Keratinocyte (primary cell): ENCODE data around the gene FNTB. TPM values are rescaled to one million over a fixed set of nuclear protein-coding genes. Genes with fewer than 3 reads are reported as not detected.

Experiments
- DNase-seq: peaks from one replicate; pipeline ENCODE4 v3.0.0-alpha.2; 2011; ENCODE audit warnings: low read depth, missing footprints, low spot score
- FAIRE-seq: peaks from 2 replicates; lab custom pipeline; 2011; peaks lifted over from hg19 to GRCh38; lab: Jason Lieb, UNC
- H2AFZ ChIP-seq: 2 replicates; pipeline ENCODE4 v1.6.0; 2012; ENCODE audit warnings: low read length, control low read depth, inconsistent platforms; ENCODE audit not compliant: control insufficient read depth
- H3K27ac ChIP-seq: 2 replicates; pipeline ENCODE4 v1.5.1; 2011; ENCODE audit warnings: low read length; ENCODE audit not compliant: control insufficient read depth, insufficient read depth
- H3K27me3 ChIP-seq: 3 replicates; pipeline ENCODE4 v1.6.0; 2011; ENCODE audit warnings: low read length; ENCODE audit not compliant: control insufficient read depth, insufficient read depth; ENCODE audit errors: extremely low read depth
- H3K36me3 ChIP-seq, 2 experiments: 2 replicates in 1 of 2; 3 replicates in 1 of 2; pipeline ENCODE4 v1.5.1; 2011; ENCODE audit warnings: low read length in 2 of 2, mild to moderate bottlenecking in 1 of 2; ENCODE audit not compliant: control insufficient read depth in 2 of 2, insufficient read depth in 2 of 2; ENCODE audit errors: extremely low read depth in 1 of 2
- H3K4me1 ChIP-seq: 3 replicates; pipeline ENCODE4 v1.5.1; 2011; ENCODE audit warnings: low read length; ENCODE audit not compliant: control insufficient read depth, insufficient read depth; ENCODE audit errors: extremely low read depth
- H3K4me2 ChIP-seq: 3 replicates; pipeline ENCODE4 v1.6.0; 2011; ENCODE audit warnings: low read depth, low read length; ENCODE audit not compliant: control insufficient read depth, insufficient read depth; ENCODE audit errors: extremely low read depth
- H3K4me3 ChIP-seq, 3 experiments: fragments of 200-600 bp in 1 of 3; sonication (generic) in 1 of 3; 2 replicates in 2 of 3; 3 replicates in 1 of 3; pipeline ENCODE4 v1.5.1; 2011 to 2016; ENCODE audit warnings: low read length in 3 of 3, mild to moderate bottlenecking in 3 of 3, control low read depth in 2 of 3, inconsistent platforms in 1 of 3, low read depth in 1 of 3, mixed read lengths in 1 of 3, mixed run types in 1 of 3, moderate library complexity in 1 of 3; ENCODE audit not compliant: control insufficient read depth in 2 of 3, insufficient read depth in 2 of 3; ENCODE audit errors: extremely low read depth in 1 of 3
- H3K79me2 ChIP-seq: 2 replicates; pipeline ENCODE4 v1.6.0; 2012; ENCODE audit warnings: low read length; ENCODE audit not compliant: control insufficient read depth, insufficient read depth
- H3K9ac ChIP-seq: 3 replicates; pipeline ENCODE4 v1.6.0; 2011; ENCODE audit warnings: low read length; ENCODE audit not compliant: control insufficient read depth, insufficient read depth; ENCODE audit errors: extremely low read depth
- H3K9me1 ChIP-seq: 3 replicates; pipeline ENCODE4 v1.6.0; 2011; ENCODE audit warnings: low read length; ENCODE audit not compliant: control insufficient read depth, insufficient read depth; ENCODE audit errors: extremely low read depth
- H3K9me3 ChIP-seq: 2 replicates; pipeline ENCODE4 v1.5.1; 2012; ENCODE audit warnings: low read depth, low read length; ENCODE audit not compliant: control insufficient read depth
- H4K20me1 ChIP-seq: 3 replicates; pipeline ENCODE4 v1.6.0; 2011; ENCODE audit warnings: low read length; ENCODE audit not compliant: control insufficient read depth, insufficient read depth; ENCODE audit errors: extremely low read depth
- CTCF ChIP-seq, 3 experiments: IDR thresholded peaks in 1 of 3; conservative IDR thresholded peaks in 1 of 3; optimal IDR thresholded peaks in 1 of 3; 2 replicates in 2 of 3; 3 replicates in 1 of 3; pipeline versions ENCODE3 to v1.5.1; 2011; ENCODE audit warnings: low read length in 3 of 3, mild to moderate bottlenecking in 3 of 3, moderate library complexity in 2 of 3, control low read depth in 1 of 3, inconsistent platforms in 1 of 3; ENCODE audit not compliant: insufficient read depth in 2 of 3; ENCODE audit errors: extremely low read depth in 1 of 3
- EZH2 ChIP-seq: IDR thresholded peaks from one replicate; pipeline ENCODE4 v1.6.1; 2012; ENCODE audit warnings: inconsistent platforms, mild to moderate bottlenecking, low read length, moderate library complexity
- dilution Hi-C: fragments of 300-500 bp; cut with MboI; formaldehyde crosslinking; loops from one replicate; pipeline ENCODE4 v1.7.0; 2020; ENCODE audit warnings: low sequenced_read_pairs; ENCODE audit not compliant: extremely low pct_ligation_motif_present
- polyA plus RNA-seq, 5 experiments: library from polyadenylated mRNA; depleted of rRNA in 3 of 5; stranded (reverse) in 3 of 5; stranded (forward) in 1 of 5; unstranded in 1 of 5; fragments of >200 nt; gene quantifications; 1 replicate in 1 of 5; 2 replicates in 3 of 5; 3 replicates in 1 of 5; pipeline versions ENCODE4 v1.2.1 to v1.2.3, GENCODE V29; 2011 to 2012; ENCODE audit warnings: missing spikeins in 2 of 5, low read depth in 1 of 5, low replicate concordance in 1 of 5

Gene FNTB
- polyA plus RNA-seq, 1 donor (not counting 4 experiments of a cell fraction or from before 2014, with no cell fraction given), result 10.1 TPM

GRCh38 chr14:64966976-64967375 lies 19.7 kb upstream of the FNTB start:
- H3K4me3 ChIP-seq, result no peak overlapping the region
- H4K20me1 ChIP-seq, result no peaks in the 10 kb centered on the region
- no peak overlapping the region for H3K27ac ChIP-seq
- no peaks in the 10 kb centered on the region for H3K9me3 ChIP-seq
- H2AFZ ChIP-seq, result no peak overlapping the region
- dilution Hi-C loops, result no loop called here
- H3K4me2 ChIP-seq, result no peak overlapping the region
- no peaks in the 10 kb centered on the region for H3K27me3 ChIP-seq
- DNase-seq (no peak), FAIRE-seq (no peak)
- no peaks in the 10 kb centered on the region for H3K4me1 ChIP-seq
- H3K79me2 ChIP-seq, result no peaks in the 10 kb centered on the region
- H3K36me3 ChIP-seq, result no peaks in the 10 kb centered on the region
- no peak overlapping the region for H3K9ac ChIP-seq
- peaks cover 2% of the 10 kb centered on the region for H3K9me1 ChIP-seq
- TF ChIP-seq CTCF (optimal IDR thresholded peaks at IDR 0.05 in 1 of 3, IDR thresholded peaks at IDR 0.05 in 1 of 3, conservative IDR thresholded peaks at IDR 0.05 in 1 of 3; ENCODE audit: extremely low read depth in 1 of 3, insufficient read depth in 2 of 3, low read length in 3 of 3) (no peak), EZH2 (no peak)

- DNase-seq (no peak), FAIRE-seq (no peak)
- dilution Hi-C loops, result no loop called here
- Histone ChIP-seq H3K27me3 (no peaks in the 10 kb centered on the region), H2AFZ (no peak overlapping the region), H3K9ac (no peak overlapping the region), H3K4me2 (no peak overlapping the region), H3K9me3 (no peaks in the 10 kb centered on the region), H3K9me1 (no peaks in the 10 kb centered on the region), H3K27ac (no peak overlapping the region), H3K4me1 (no peaks in the 10 kb centered on the region), H4K20me1 (no peaks in the 10 kb centered on the region), H3K4me3 (no peak overlapping the region), H3K79me2 (no peaks in the 10 kb centered on the region), H3K36me3 (no peaks in the 10 kb centered on the region)
- TF ChIP-seq CTCF (optimal IDR thresholded peaks at IDR 0.05 in 1 of 3, IDR thresholded peaks at IDR 0.05 in 1 of 3, conservative IDR thresholded peaks at IDR 0.05 in 1 of 3; ENCODE audit: extremely low read depth in 1 of 3, insufficient read depth in 2 of 3, low read length in 3 of 3), result no peak
- no peak for TF ChIP-seq EZH2
Observed at GRCh38 chr14:64968167-64968566, 18.5 kb upstream of the FNTB start.
